GM18502 (cell line): ENCODE results near the gene BEAN1.
"Not testable (repeated sequence)": the region's sequence is repeated elsewhere in the genome, so short reads cannot be mapped to it uniquely, and the experiment has no call there.

Experiments
- ATAC-seq: cut with Tn5 transposase; IDR thresholded peaks from one replicate; pipeline ENCODE4 v1.9.1; 2021; ENCODE audit warnings: mild to moderate bottlenecking; ENCODE audit not compliant: unreplicated experiment, poor library complexity

BEAN1 gene

GRCh38 chr16:66466636-66467035, 39.5 kb downstream of the BEAN1 start:
- ATAC-seq: not testable (repeated sequence)

DNA sequence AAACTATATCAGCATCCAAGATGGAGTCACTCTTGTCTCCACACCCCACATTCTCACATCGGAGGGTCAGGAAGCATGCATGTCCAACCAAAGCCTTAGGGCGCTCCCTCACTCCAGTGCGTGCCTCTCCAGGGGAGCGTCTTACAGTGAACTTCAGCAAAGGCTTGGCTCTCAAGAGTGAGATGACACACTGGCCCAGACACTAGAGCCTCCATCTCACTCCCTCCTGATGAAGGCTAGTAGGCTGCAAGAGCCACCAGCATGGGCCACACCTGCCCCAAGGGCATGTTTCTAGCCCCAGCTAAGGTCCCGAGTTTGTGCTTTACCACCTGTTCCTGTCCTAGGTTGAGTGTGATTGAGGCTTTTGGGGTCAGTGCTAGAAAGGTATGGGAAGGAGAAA, 40.5 kb downstream of the BEAN1 start:
- ATAC-seq: no peak

GRCh38 chr16:66468321-66468965, 41.3 kb downstream of the BEAN1 start:
- ATAC-seq: no peak

- ATAC-seq: no peak
Observed at GRCh38 chr16:66469291-66469946, 42.3 kb downstream of the BEAN1 start.

DNA sequence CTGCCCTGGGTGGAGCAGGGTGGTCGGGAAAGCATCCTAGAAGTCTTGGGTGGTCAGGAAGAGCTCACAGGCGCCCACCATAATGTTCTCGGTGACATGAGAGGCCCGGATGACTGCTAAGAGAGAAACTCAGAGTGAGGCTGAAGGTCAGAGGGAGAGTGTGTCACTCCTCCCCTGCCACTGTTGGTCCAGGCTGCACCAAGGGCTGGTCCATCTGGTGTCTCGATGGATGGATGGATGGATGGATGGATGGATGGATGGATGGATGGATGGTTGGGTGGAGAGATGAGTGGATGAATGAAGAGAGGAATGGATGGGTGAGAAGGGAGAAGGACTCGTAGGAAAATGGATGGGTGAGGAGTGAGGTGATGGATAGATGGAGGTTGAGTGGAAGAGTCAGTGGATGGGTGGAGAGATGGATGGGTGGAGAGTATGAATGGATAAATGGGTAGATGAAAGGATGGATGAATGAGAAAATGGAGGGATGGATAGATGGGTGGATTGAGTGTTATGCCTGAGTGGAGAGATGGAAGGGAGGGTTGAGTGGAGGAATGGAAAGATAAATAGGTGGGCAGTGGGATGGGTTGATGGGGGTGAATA, 43.0 kb downstream of the BEAN1 start:
- ATAC-seq: no peak

GRCh38 chr16:66470556-66470955, 43.5 kb downstream of the BEAN1 start:
- ATAC-seq: no peak

DNA sequence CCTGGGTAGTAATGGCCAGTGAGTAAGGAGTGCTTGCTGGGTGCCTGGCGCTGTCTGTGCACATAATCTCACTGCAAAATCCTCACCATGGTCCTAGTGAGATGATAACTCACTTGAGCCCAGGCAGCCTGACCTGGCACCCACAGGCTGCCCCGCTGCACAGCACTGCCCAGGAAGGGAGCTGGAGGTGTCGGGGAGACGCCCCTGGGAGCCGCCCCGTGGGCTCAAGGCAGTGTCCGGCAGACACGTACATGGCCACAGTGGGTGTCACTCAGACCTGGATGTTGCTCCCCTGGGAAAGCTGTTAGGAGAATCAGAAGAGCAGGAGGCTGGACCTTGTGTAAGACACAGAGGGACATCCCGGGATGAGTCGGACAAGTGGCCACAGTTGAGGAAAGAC, 44.2 kb downstream of the BEAN1 start:
- ATAC-seq: no peak

GRCh38 chr16:66471716-66472393, 44.8 kb downstream of the BEAN1 start:
- no peak for ATAC-seq

DNA sequence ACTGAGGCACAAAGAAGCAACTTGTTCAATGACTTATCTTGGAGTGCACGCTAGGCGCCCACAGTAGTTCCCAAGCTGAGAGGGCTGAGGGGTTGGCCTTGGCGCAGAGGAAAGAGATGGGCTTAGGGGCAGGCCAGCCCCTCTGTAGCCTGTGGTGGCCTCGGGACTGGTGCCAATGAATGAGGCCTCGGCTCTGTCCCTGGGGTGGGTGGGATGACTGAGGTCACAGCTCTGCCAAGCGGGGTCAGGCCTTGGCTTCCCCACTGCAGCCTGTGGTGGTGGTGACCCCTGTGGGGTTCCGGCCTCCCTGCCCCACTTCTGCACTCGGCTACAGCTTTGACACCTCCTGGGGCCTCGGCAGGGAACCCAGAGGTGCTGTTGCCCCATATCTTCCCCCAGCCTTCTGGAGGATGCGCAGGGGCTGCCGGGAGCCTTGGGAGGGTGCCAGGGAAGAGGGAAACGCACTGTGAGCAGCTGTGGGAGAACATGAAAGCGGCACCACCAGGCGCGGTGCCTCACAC, 46.0 kb downstream of the BEAN1 start:
- no peak for ATAC-seq

DNA sequence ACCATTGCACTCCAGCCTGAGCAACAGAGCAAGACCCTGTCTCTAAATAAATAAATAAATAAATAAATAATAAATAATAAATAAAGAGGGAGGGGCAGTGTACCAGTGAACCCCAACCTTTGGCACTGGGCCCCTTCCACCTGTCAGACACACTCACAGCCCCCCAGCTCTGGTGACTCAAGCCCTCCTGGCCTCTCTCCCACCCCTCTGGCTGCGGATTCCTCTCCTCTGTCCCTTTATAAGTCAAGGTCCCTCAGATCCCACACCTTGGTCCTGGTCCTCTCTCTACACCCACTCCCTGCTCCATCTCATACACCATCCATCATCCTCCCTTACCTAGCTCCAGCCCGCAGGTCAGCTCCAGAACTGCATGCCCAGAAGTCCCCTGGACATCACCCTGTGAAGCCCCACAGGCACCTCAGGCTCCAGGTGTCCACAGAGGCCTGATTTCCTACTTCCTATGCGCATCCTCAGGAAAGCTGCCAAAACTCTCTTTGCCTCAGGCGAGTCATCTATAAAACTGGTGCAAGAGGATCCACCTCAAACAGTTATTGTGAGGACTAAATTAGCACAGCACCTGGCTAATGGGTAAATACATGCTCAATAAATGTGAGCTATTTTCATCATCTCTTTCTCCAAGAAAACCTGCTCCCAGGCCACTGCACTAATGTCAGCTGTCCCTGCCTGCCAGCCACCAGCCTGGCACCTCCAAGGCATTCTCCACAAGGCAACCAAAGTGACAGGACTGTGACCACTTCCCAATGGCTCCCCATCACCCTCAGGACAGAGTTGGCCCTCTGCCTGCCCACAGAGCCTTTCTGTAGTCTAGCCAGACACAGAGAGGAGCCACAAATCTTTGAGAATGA, 46.8 kb downstream of the BEAN1 start:
- ATAC-seq: no peak

DNA sequence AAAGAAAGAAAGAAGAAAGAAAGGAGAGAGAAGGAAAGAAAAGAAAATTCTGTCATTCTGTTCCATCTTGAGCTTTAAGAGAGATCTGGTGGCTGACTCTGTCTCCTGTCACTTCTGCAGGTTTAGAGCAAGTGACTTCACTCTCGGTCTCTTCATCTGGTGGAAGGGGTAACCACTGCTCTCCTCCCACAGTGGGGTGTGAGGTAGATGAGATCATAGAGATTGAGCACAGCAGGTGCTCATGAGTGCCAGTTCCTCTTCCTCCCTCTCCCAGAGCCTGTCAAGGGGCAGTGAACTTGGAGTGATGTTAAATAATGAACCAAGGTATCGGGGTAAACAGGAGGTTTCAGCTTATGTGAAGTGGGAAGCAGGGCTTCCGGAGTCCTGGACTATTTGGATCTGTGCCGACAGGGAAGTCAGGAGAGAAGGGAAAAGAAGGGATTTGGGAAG, 47.7 kb downstream of the BEAN1 start:
- ATAC-seq: peak; percentile 89

DNA sequence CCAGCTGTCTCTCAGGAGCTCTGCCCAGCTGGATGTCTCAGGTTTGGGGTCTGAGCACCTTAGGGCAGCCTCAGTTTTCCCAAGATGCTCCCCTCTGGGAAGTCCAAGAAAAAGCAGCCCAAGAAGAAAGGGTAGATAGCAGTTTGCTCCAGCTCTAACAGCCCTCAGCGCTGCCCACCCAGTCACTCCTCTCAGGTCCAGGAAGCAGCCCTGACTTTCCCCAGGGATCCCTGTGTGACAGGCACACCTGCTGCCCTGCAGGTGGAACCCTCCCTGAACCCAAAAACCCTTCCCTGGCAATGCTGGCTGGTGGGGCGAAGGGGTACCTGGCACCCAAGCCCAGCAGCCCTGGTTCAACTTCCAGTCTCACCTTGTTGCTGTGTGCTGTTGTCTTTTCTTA, 48.1 kb downstream of the BEAN1 start:
- ATAC-seq: no peak

GRCh38 chr16:66476328-66477027, 49.4 kb downstream of the BEAN1 start:
- ATAC-seq: no peak

- ATAC-seq: no peak
Observed at GRCh38 chr16:66477028-66477515, 50.0 kb downstream of the BEAN1 start.

DNA sequence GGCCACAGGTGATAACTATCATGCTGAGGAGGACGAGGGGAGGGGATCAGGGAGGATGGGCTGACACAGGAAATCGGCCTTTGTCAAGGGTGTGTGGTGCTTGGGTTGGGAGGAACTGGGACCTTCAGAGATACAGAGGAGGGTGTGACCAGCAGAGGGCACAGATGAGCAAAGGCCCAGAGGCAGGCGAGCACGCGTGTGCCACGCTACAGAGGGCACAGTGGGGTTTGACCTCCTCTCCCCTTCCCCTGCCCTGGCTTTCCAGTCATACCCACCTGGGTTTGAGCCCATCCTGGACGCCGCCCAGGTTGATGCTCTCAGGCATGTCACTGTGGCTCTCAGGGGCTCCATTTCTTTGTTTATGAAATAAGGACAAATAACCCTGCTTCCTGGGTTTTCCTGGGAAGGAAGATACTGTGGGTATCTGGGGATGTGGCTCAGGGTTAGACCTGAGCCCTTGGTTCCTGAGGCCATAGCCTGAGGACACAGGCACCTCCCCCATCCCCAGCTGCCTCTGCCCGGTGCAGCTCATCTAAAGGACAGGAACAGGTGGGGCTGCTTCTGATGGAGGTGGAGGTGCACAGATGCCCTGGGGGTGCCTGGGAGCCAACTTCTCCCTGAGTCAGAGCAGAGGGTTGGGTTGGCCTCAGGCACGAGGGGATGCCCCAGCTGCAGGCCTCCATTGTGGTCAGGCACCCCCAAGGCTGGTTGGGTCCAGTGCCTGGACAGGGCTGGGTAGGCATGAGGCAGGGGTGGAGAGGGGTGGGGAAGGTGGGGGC, 51.8 kb downstream of the BEAN1 start:
- ATAC-seq: peak; percentile 72

- no peak for ATAC-seq
Observed at GRCh38 chr16:66479661-66480264, 52.7 kb downstream of the BEAN1 start.

- no peak for ATAC-seq
Observed at GRCh38 chr16:66480265-66481080, 53.4 kb downstream of the BEAN1 start.
